GM21723 (cell line): ENCODE measurements around the gene SAP30.

Experiments used
- ATAC-seq: cut with Tn5 transposase; IDR thresholded peaks from one replicate; pipeline ENCODE4 v1.9.1; 2021; ENCODE audit warnings: mild to moderate bottlenecking, moderate library complexity; ENCODE audit not compliant: unreplicated experiment

The SAP30 gene

DNA sequence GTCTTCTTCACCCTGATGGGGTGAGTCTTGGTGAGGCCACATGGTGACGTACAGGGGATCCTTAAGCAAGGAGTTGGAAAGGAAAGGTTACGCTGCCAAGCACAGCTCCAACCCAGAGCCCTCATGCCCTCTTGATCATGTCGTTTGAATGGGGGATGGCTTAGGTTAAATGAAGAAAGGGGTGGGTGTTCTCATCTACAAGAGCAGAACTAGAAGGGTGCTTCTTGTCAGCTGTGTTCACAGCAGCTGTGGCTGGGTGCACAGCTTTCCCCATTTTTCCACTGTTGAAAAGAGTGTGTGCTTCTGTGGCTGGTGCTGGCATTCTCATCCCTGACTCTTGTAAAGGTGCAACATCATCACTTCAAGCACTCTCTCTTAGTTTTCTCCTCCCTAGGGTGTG, 43.7 kb downstream of the SAP30 start:
- ATAC-seq, result no peak

- ATAC-seq, result no peak
Measured at GRCh38 chr4:173415092-173415491, 44.3 kb downstream of the SAP30 start.

DNA sequence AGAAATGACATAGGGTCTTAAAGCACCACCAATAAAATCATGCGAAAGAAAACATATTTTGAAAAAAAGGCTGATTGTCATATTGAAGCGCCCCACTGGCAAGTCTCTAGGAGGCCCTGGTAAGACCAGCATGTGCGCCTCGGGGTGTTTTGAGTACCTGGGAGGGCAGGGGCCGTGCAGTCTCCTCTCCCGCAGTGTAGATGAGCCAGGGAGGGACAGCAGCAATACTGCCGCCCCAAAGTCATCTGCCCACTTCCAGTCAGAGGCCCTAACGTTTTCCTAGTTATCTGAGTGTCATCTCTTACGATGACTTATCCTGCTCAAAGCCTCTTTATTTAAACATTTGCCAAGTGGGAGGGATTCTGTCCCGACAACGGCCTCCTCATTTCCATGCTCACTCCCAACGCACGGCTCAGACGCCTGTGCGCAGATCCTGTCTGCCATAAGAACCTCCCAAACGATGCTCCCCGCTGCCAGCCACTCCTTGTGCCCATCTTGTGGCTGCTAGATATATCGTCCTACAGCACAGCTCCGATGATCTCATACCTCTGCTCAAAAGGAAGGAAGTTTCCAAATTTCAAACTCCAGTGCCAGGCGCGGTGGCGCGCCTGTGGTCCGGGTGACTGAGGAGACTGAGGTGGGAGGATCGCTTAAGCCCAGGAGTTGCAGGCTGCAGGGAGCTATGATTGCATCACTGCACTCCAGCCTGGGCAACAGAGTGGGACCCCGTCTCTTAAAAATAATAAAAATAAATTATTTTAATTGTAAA, 45.3 kb downstream of the SAP30 start:
- ATAC-seq, result no peak

DNA sequence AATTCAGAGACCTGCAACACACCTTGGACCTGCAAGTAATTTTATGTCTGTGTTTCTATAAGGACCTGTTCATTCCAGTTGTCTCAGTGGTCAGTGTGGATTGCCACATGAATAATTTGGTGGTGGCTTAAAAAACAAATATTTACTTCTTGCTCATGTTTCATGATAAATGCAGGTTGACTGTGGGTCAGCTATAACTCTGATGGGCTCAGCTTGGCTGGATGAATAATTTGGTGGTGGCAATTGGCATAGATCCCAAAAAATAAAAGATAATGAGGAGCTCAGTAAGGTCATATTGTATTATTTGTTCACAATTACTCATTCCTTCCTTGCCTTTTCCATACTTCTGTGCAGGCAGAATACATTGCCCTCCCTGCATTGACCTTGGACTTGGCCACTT, 47.1 kb downstream of the SAP30 start:
- ATAC-seq, result no peak

- ATAC-seq, result no peak
Measured at GRCh38 chr4:173418639-173419038, 47.9 kb downstream of the SAP30 start.

- ATAC-seq, result no peak
Measured at GRCh38 chr4:173420324-173420752, 49.6 kb downstream of the SAP30 start.

DNA sequence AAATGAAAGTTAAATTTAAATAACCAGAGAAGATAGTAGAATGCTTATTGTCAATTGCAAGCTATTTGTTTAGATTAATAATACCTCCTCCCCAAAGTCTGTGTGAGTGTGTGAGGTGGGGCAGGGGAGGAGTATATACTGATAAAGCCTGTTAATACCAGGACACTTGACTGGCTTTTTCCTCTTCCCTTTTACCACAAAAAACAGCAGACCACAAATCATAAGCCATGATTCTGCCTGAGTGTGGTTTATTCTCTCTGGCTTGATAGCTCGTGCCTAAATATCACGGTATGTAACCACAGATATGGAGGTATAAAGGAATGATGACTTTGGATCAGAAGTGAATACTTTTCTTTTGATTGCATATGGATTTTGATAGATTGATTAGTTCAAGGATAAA, 50.0 kb downstream of the SAP30 start:
- no peak for ATAC-seq

- ATAC-seq, result no peak
Measured at GRCh38 chr4:173424899-173425805, 54.4 kb downstream of the SAP30 start.

DNA sequence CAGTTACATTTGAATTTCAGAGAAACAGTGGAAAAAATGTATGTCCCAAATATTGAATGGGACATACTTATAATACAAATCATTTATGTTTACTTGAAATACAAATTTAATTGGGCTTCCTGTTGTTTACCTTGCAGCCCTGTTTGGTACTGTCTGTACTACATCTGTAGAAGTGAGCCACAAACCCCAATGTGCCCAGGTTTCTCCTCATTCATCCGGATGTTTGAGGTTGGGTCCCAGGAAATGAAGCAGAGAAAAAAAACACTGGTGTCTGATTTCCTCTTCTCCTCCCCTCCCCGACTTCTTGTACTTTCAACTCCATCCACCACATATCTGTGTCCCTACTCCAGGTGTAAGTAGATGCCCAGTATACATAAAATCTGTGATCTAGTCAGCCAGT, 55.3 kb downstream of the SAP30 start:
- no peak for ATAC-seq
